H1 (cell line): Measurements from ENCODE around the gene SPPL3. TPM values are rescaled to one million over a fixed set of nuclear protein-coding genes. Genes with fewer than 3 reads are reported as not detected.

Source experiments
- ASH2L ChIP-seq: fragments of 200-600, 300-600 bp; sonication (generic); IDR thresholded peaks from one replicate; pipeline ENCODE4 v1.7.1; 2017; ENCODE audit warnings: low read length
- HDAC2 ChIP-seq, 2 experiments: fragments of 300-600 bp in 1 of 2; sonication (generic) in 1 of 2; IDR thresholded peaks; 2 replicates each; pipeline ENCODE4 v1.6.1; 2011 to 2012; ENCODE audit warnings: low read depth in 2 of 2, low read length in 2 of 2, mild to moderate bottlenecking in 2 of 2, moderate library complexity in 2 of 2, borderline replicate concordance in 1 of 2, inconsistent platforms in 1 of 2
- HDAC6 ChIP-seq: IDR thresholded peaks from one replicate; pipeline ENCODE4 v1.7.1; 2012; ENCODE audit warnings: low read depth, mild to moderate bottlenecking, inconsistent platforms, low read length, moderate library complexity
- KDM1A ChIP-seq: fragments of 200-600, 300-600 bp; sonication (generic); IDR thresholded peaks from 2 replicates; pipeline ENCODE4 v1.7.1; 2016; ENCODE audit warnings: mild to moderate bottlenecking, low read length, borderline replicate concordance
- TAF7 ChIP-seq: optimal IDR thresholded peaks from 2 replicates; pipeline ENCODE3; 2011; ENCODE audit warnings: low read depth, mild to moderate bottlenecking, inconsistent platforms, low read length, moderate library complexity, borderline replicate concordance
- polyA plus RNA-seq, 7 experiments: library from polyadenylated mRNA; depleted of rRNA in 3 of 7; stranded (reverse) in 5 of 7; unstranded in 2 of 7; fragments of >200 nt in 5 of 7; fragments of 200-250 nt in 2 of 7; gene quantifications; 1 replicate in 5 of 7; 2 replicates in 1 of 7; 4 replicates in 1 of 7; pipeline versions ENCODE4 v1.2.1 to v1.2.3, GENCODE V29; 2011 to 2013; ENCODE audit warnings: missing spikeins in 2 of 7, mixed read lengths in 2 of 7
- total RNA-seq: library from RNA; stranded (reverse); fragmentation: NEBNext Ultra II Directional; extraction: Animal tissue kit (Norgen Biotek cat#: 25700); gene quantifications from 2 replicates; pipeline ENCODE4 v1.2.1, GENCODE V29; 2021
- TF ChIP-seq, protein P1 (sequence below): IDR thresholded peaks from 2 replicates; pipeline ENCODE4 v1.6.1; 2011; ENCODE audit warnings: low read length, improper control_type of control experiment

SPPL3 gene
- total and polyA plus RNA-seq, 2 of the 8 experiments (the other 6 are each of a cell fraction or from before 2014, with no cell fraction given): 27.3 to 48.4 TPM

DNA sequence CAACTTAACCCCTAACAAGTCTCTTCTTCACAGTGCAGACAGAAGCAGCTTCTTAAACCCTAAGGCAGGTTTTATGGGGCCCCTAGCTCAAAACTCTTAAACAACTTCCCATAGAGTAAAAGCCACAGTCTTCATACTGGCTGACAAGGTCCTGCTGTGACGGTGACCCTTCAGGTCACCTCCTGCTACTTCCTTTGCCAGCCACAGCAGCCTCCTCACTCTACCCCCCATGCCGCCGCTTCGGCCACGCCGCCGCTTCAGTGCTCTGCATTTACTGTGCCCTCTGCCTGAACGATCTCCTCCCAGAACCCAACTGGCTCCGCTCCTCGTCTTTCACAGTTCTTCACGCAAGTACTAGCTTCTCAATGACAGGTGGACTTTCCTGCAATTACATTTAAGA is 133.1 kb downstream of the SPPL3 start (continued):
- TF ChIP-seq HDAC6: no peak
- TF ChIP-seq HDAC2 (IDR thresholded peaks at IDR 0.05; ENCODE audit: borderline replicate concordance in 1 of 2, low read depth in 2 of 2, low read length in 2 of 2): no peak
- no peak for TF ChIP-seq ASH2L
- TF ChIP-seq, protein P1, sequence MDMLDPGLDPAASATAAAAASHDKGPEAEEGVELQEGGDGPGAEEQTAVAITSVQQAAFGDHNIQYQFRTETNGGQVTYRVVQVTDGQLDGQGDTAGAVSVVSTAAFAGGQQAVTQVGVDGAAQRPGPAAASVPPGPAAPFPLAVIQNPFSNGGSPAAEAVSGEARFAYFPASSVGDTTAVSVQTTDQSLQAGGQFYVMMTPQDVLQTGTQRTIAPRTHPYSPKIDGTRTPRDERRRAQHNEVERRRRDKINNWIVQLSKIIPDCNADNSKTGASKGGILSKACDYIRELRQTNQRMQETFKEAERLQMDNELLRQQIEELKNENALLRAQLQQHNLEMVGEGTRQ: no peak
- no peak for TF ChIP-seq KDM1A
- no peak for TF ChIP-seq TAF7
